PC-3 (cell line): ENCODE data around the gene EPM2A.

Experiments
- CTCF ChIP-seq: fragments of 300-600 bp; sonication (generic); conservative IDR thresholded peaks from 2 replicates; pipeline ENCODE4 v1.5.1; 2017; ENCODE audit warnings: antibody characterized with exemption, low read depth, mild to moderate bottlenecking, low read length
- EZH2 ChIP-seq: fragments of 300-600 bp; sonication (generic); IDR thresholded peaks from one replicate; pipeline ENCODE4 v1.6.1; 2017; ENCODE audit warnings: antibody characterized with exemption, mild to moderate bottlenecking, low read length; ENCODE audit not compliant: unreplicated experiment
- EZH2phosphoT487 ChIP-seq: fragments of 300-600 bp; sonication (generic); IDR thresholded peaks from 2 replicates; pipeline ENCODE4 v1.6.1; 2018; ENCODE audit warnings: mild to moderate bottlenecking, antibody characterized with exemption, low read length, borderline replicate concordance

- TF ChIP-seq CTCF (no peak), EZH2 (no peak), EZH2phosphoT487 (no peak)
Observed at GRCh38 chr6:145765449-145765848, 30.1 kb upstream of the EPM2A start.
